ENCODE data around the gene STIM2. TPM values are rescaled to one million over a fixed set of nuclear protein-coding genes. Genes with fewer than 3 reads are reported as not detected.

STIM2 gene
- total and polyA plus RNA-seq, 10 donors: 26.8 to 66.6 (median 49.1) TPM

DNA sequence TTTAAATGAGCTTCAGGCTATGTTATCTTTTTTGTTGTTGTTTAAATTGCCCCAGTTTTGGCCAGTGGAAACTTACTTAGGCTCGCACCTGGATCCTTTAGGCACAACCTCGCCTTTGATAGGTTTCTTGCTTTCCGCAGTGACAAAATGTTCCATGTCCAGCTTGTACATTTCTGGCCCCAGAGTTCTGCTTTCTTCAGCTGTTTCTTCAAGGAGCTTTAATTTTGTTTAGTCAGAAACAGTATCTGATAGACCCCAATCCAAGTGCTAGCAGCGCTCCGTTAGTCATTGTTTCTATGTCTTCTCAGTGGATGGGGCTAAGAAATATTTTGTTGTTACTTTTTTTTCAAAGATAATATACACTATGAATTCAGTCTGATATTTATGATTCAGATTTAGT is 82.8 kb downstream of the STIM2 start:
- peaks cover 4 to 56% (median 29%) of the 10 kb centered on the region in 6 donors for H3K4me1 ChIP-seq
- H3K27me3 ChIP-seq (replicated peaks in 1 of 7): no peaks in the 10 kb centered on the region
- intact Hi-C loops (cut with DNase I; ENCODE audit: low total_unique reads): no loop called here
- WGBS, 5 donors: 76 to 96% (median 78%) methylated on average over 5 of the region's 5 CpGs
- H3K36me3 ChIP-seq: no peaks in the 10 kb centered on the region
- TF ChIP-seq CTCF (IDR thresholded peaks at IDR 0.05 in 8 of 11, conservative IDR thresholded peaks at IDR 0.05 in 3 of 11) (no peak), POLR2AphosphoS5 (IDR thresholded peaks at IDR 0.05) (no peak), POLR2A (IDR thresholded peaks at IDR 0.05) (no peak)
- H3K27ac ChIP-seq: no peak overlapping the region
- H3K9me3 ChIP-seq: peaks cover 0 to 6% (median 0%) of the 10 kb centered on the region in 8 donors
- DNase-seq: no peak
- H3K4me3 ChIP-seq: no peak overlapping the region

- intact Hi-C loops (cut with DNase I; ENCODE audit: low total_unique reads): no loop called here
- Histone ChIP-seq H3K4me1 (peaks cover 0 to 34% (median 10%) of the 10 kb centered on the region in 6 donors), H3K9me3 (peaks cover 4 to 21% (median 10%) of the 10 kb centered on the region in 8 donors), H3K27me3 (replicated peaks in 1 of 7) (no peaks in the 10 kb centered on the region), H3K36me3 (peaks cover 0 to 6% (median 0%) of the 10 kb centered on the region in 6 donors), H3K27ac (no peak overlapping the region), H3K4me3 (no peak overlapping the region)
- WGBS, 5 donors: 96 to 99% (median 98%) methylated on average over 2 of the region's 2 CpGs
- TF ChIP-seq CTCF (IDR thresholded peaks at IDR 0.05 in 8 of 11, conservative IDR thresholded peaks at IDR 0.05 in 3 of 11) (no peak), POLR2A (IDR thresholded peaks at IDR 0.05) (no peak), POLR2AphosphoS5 (IDR thresholded peaks at IDR 0.05) (no peak)
- no peak for DNase-seq
Observed at GRCh38 chr4:26945794-26946193, 85.2 kb downstream of the STIM2 start.

DNA sequence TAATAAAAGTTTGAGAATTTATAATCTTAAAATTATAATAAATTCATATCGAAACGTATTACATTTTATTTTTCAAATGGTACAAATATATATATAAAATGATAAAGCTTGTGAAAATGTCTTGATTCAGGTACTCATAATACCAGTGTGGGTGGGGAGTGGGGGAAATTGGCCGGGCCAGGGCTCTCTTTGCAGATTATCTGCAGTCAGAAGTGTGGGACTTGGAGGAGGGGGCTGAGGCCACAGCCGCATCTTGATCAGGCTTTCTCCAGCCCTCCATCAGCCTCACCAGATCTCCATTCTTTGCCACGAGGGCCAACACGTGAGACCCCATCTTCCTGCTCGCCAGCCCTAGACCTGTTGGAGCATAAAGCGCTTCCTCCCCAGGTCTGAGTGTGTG is 86.7 kb downstream of the STIM2 start:
- Histone ChIP-seq H3K27ac (no peak overlapping the region), H3K27me3 (replicated peaks in 1 of 7) (no peaks in the 10 kb centered on the region), H3K4me1 (peaks cover 0 to 19% (median 4%) of the 10 kb centered on the region in 6 donors), H3K36me3 (peaks cover 0 to 6% (median 0%) of the 10 kb centered on the region in 6 donors), H3K4me3 (no peak overlapping the region), H3K9me3 (peaks cover 4 to 24% (median 12%) of the 10 kb centered on the region in 8 donors)
- WGBS, 5 donors: 81 to 92% (median 85%) methylated on average over 8 of the region's 8 CpGs
- intact Hi-C loops (cut with DNase I; ENCODE audit: low total_unique reads): no loop called here
- TF ChIP-seq POLR2A (IDR thresholded peaks at IDR 0.05) (no peak), POLR2AphosphoS5 (IDR thresholded peaks at IDR 0.05) (no peak), CTCF (IDR thresholded peaks at IDR 0.05 in 8 of 11, conservative IDR thresholded peaks at IDR 0.05 in 3 of 11) (no peak)
- peak; percentile 32 for DNase-seq

- Histone ChIP-seq H3K27me3 (replicated peaks in 1 of 7) (no peaks in the 10 kb centered on the region), H3K4me1 (peaks cover 3 to 36% (median 14%) of the 10 kb centered on the region in 6 donors), H3K36me3 (peaks cover 0 to 6% (median 0%) of the 10 kb centered on the region in 6 donors), H3K27ac (no peak overlapping the region), H3K4me3 (no peak overlapping the region), H3K9me3 (peaks cover 4 to 18% (median 10%) of the 10 kb centered on the region in 8 donors)
- intact Hi-C loops (cut with DNase I; ENCODE audit: low total_unique reads): no loop called here
- TF ChIP-seq CTCF (IDR thresholded peaks at IDR 0.05 in 8 of 11, conservative IDR thresholded peaks at IDR 0.05 in 3 of 11): no peak
- no peak for TF ChIP-seq POLR2AphosphoS5 (IDR thresholded peaks at IDR 0.05)
- TF ChIP-seq POLR2A (IDR thresholded peaks at IDR 0.05): no peak
- no peak for DNase-seq
Observed at GRCh38 chr4:26950446-26950845, 89.8 kb downstream of the STIM2 start.

Measured in spleen (tissue), 11 donors.